Body of pancreas (tissue), 4 donors: ENCODE results near the gene OR10AD1. TPM values are rescaled to one million over a fixed set of nuclear protein-coding genes. Genes with fewer than 3 reads are reported as not detected.

ENCODE experiments used
- ATAC-seq: fragments of 150-250 bp; one replicate; pipeline ENCODE4 v1.9.1; 2016
- DNase-seq, 4 donors: peaks; one replicate each; pipeline ENCODE4 v3.0.0-alpha.2; 2019
- H3K27ac ChIP-seq, 4 donors: fragments of 200-600 bp; sonication (generic); 1 replicate in 3 of 4; 2 replicates in 1 of 4; pipeline versions ENCODE4 v1.5.1 to v1.6.1; 2016 to 2019; ENCODE audit warnings: mild to moderate bottlenecking in 1 of 4, mixed read lengths in 1 of 4, moderate library complexity in 1 of 4
- H3K27me3 ChIP-seq, 2 donors: fragments of 200-600 bp; sonication (generic); one replicate each; pipeline ENCODE4 v1.6.0; 2016; ENCODE audit warnings: mild to moderate bottlenecking in 1 of 2
- H3K36me3 ChIP-seq, 2 donors: fragments of 200-600 bp; sonication (generic); replicated peaks in 1 of 2; 2 replicates each; pipeline ENCODE4 v1.5.1; 2016; ENCODE audit warnings: low read depth in 2 of 2; ENCODE audit not compliant: insufficient read depth in 1 of 2
- H3K4me1 ChIP-seq: fragments of 200-600 bp; sonication (generic); one replicate; pipeline ENCODE4 v1.6.0; 2016
- H3K4me3 ChIP-seq, 2 donors: fragments of 200-600 bp; sonication (generic); 1 replicate in 1 of 2; 2 replicates in 1 of 2; pipeline ENCODE4 v1.5.1; 2016 to 2019
- H3K9me3 ChIP-seq, 3 donors: fragments of 200-600 bp; sonication (generic); 1 replicate in 2 of 3; 2 replicates in 1 of 3; pipeline ENCODE4 v1.5.1; 2016
- POLR2A ChIP-seq, 3 donors: fragments of 450-650 bp; IDR thresholded peaks; one replicate each; pipeline ENCODE4 v1.6.1; 2016; ENCODE audit warnings: antibody characterized with exemption in 3 of 3, mild to moderate bottlenecking in 2 of 3
- WGBS, 2 donors: methylation state at CpG; one replicate each; pipeline ENCODE4 v1.1.5; 2017; 5-methylcytosine and 5-hydroxymethylcytosine counted together
- intact Hi-C: fragments of 100-400 bp; cut with DNase I; formaldehyde crosslinking; loops from one replicate; pipeline ENCODE4 v1.15.1; 2023
- total RNA-seq, 2 donors: library from RNA; depleted of rRNA; stranded (reverse); fragments of >200 nt; gene quantifications; one replicate each; pipeline ENCODE4 v1.1.0, GENCODE V29; 2016
- TF ChIP-seq, protein P1 (sequence below), 7 experiments: fragments of 450-650 bp in 4 of 7; fragments of 200-600 bp in 3 of 7; sonication (generic) in 3 of 7; IDR thresholded peaks; one replicate each; pipeline ENCODE4 v1.5.1; 2016 to 2019; ENCODE audit warnings: antibody characterized with exemption in 7 of 7

OR10AD1 gene
- total RNA-seq, 2 donors from 2014 or later, result not detected

DNA sequence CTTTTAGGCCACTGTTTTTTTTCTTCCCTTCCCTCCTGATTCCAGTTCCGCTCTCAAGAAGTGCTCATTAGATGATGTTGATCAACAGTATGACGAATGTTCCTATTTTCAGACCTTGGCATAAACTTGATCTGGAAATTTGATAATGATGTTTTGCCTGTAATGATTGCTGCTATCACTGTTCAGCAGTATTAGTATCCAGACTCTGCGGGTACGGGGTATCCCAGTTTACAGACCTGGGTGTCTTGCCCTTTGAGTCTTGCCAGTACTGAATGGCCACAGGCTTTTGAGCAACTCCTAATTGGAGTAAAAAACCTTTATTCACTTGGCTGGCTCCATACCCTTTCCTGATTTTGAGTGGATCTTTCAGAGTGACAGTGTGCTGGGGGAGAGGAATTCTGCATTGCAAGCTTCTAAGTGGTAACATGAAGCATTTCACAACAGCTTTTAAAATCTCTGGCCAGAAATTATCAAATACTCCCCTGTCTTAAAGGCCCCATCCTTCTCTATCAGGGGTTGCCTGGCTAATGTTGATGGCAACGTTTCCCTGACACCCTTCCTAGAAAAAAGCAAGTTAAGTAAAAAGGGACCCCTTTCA lies 39.8 kb downstream of the OR10AD1 start:
- 42 to 49% methylated on average over 5 of the region's 5 CpGs for WGBS, 2 donors
- intact Hi-C loops, result no loop called here
- DNase-seq, result no peak
- Histone ChIP-seq H3K4me3 (no peak overlapping the region), H3K4me1 (no peaks in the 10 kb centered on the region), H3K36me3 (no peaks in the 10 kb centered on the region), H3K9me3 (no peaks in the 10 kb centered on the region), H3K27ac (no peak overlapping the region), H3K27me3 (no peaks in the 10 kb centered on the region)
- TF ChIP-seq, protein P1, sequence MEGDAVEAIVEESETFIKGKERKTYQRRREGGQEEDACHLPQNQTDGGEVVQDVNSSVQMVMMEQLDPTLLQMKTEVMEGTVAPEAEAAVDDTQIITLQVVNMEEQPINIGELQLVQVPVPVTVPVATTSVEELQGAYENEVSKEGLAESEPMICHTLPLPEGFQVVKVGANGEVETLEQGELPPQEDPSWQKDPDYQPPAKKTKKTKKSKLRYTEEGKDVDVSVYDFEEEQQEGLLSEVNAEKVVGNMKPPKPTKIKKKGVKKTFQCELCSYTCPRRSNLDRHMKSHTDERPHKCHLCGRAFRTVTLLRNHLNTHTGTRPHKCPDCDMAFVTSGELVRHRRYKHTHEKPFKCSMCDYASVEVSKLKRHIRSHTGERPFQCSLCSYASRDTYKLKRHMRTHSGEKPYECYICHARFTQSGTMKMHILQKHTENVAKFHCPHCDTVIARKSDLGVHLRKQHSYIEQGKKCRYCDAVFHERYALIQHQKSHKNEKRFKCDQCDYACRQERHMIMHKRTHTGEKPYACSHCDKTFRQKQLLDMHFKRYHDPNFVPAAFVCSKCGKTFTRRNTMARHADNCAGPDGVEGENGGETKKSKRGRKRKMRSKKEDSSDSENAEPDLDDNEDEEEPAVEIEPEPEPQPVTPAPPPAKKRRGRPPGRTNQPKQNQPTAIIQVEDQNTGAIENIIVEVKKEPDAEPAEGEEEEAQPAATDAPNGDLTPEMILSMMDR (IDR thresholded peaks at IDR 0.05), result no peak
- TF ChIP-seq POLR2A (IDR thresholded peaks at IDR 0.05), result no peak
- no peak for ATAC-seq

DNA sequence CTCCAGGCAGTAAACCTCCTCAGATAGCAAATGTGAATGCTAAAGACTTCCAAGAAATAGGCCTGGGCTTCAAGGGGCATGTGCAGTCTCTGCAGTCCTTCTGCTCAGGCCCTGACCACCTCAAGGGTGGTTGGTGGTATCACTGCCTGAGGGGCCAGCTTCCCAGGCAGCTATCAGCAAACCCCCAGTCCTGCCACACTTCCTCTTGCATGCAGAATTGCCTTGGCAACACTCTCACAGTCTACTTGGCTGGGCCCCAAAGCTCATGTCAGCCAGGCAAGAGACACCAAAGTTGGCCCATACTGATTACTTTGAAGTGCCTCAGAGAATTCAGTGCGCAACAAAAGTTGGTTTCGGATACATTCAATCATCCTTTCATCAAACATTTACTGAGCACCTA lies 42.3 kb downstream of the OR10AD1 start:
- Histone ChIP-seq H3K9me3 (no peaks in the 10 kb centered on the region), H3K27me3 (no peaks in the 10 kb centered on the region), H3K27ac (no peak overlapping the region), H3K4me3 (no peak overlapping the region), H3K4me1 (peaks cover 6% of the 10 kb centered on the region), H3K36me3 (no peaks in the 10 kb centered on the region)
- intact Hi-C loops, result no loop called here
- WGBS, 2 donors, result 55 to 67% methylated on average over 2 of the region's 2 CpGs
- ATAC-seq (no peak), DNase-seq (peak in 1 of 4 donors; percentile 14)
- TF ChIP-seq, protein P1 (IDR thresholded peaks at IDR 0.05), result no peak
- TF ChIP-seq POLR2A (IDR thresholded peaks at IDR 0.05), result no peak

DNA sequence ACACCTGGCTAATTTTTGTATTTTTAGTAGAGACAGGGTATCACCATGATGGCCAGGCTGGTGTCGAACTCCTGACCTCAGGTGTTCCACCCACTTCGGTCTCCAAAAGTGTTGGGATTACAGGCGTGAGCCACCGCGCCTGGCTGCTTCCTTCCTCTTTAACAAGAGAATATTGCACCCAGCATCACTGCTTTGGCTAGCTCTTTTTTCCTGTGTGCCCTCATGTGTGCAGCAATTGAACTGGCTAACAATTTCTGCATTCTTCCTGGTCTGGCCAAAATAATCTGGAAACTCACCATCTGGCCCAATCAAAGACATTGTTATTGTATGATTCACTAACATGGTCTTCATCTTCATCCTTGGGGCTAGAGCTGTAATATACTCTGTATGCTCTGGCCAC lies 43.0 kb downstream of the OR10AD1 start:
- Histone ChIP-seq H3K9me3 (no peaks in the 10 kb centered on the region), H3K4me1 (peaks cover 6% of the 10 kb centered on the region), H3K27ac (no peak overlapping the region), H3K27me3 (no peaks in the 10 kb centered on the region), H3K36me3 (no peaks in the 10 kb centered on the region), H3K4me3 (no peak overlapping the region)
- DNase-seq (no peak), ATAC-seq (no peak)
- WGBS, 2 donors, result 70 to 85% methylated on average over 5 of the region's 5 CpGs
- intact Hi-C loops, result no loop called here
- TF ChIP-seq, protein P1 (IDR thresholded peaks at IDR 0.05), result no peak
- no peak for TF ChIP-seq POLR2A (IDR thresholded peaks at IDR 0.05)

DNA sequence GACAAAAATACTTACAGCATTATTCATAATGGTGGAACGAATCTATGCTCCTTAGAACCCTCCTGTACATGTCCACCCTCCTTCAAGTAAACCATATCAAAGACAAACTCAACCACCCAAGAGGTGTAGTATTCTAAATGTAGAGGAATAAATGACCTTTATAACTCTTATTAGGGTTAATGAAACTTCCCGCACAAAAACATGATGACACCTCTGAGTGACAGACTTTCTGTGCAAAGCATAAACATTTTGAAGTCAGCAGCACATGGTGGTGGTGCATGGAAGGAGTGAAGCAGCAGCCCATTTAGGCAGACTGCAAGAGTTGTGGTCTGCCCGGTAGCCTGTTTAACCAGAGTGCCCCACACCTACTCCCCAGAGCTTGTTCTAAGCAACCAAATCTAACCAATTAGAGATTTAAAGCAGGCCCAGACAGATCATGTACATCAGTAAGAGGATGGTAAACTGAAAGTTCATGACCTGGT lies 45.2 kb downstream of the OR10AD1 start:
- Histone ChIP-seq H3K27me3 (no peaks in the 10 kb centered on the region), H3K27ac (peak overlapping the region; percentile 58 to 81 (median 75)), H3K4me1 (peaks cover 6% of the 10 kb centered on the region), H3K36me3 (no peaks in the 10 kb centered on the region), H3K9me3 (no peaks in the 10 kb centered on the region), H3K4me3 (no peak overlapping the region)
- TF ChIP-seq POLR2A (IDR thresholded peaks at IDR 0.05), result no peak
- TF ChIP-seq, protein P1 (IDR thresholded peaks at IDR 0.05), result no peak
- intact Hi-C loops, result no loop called here
- DNase-seq, result no peak
- 62 to 64% methylated on average over 3 of the region's 3 CpGs for WGBS, 2 donors
- ATAC-seq, result no peak
